ENCODE data around the gene NUMBL. TPM values are rescaled to one million over a fixed set of nuclear protein-coding genes. Genes with fewer than 3 reads are reported as not detected.
A peak's percentile ranks its signal among the peaks of the same experiment; 100 is the strongest.

NUMBL gene
- total RNA-seq, 2 experiments from 2014 or later = 4.9 to 8.9 TPM

DNA sequence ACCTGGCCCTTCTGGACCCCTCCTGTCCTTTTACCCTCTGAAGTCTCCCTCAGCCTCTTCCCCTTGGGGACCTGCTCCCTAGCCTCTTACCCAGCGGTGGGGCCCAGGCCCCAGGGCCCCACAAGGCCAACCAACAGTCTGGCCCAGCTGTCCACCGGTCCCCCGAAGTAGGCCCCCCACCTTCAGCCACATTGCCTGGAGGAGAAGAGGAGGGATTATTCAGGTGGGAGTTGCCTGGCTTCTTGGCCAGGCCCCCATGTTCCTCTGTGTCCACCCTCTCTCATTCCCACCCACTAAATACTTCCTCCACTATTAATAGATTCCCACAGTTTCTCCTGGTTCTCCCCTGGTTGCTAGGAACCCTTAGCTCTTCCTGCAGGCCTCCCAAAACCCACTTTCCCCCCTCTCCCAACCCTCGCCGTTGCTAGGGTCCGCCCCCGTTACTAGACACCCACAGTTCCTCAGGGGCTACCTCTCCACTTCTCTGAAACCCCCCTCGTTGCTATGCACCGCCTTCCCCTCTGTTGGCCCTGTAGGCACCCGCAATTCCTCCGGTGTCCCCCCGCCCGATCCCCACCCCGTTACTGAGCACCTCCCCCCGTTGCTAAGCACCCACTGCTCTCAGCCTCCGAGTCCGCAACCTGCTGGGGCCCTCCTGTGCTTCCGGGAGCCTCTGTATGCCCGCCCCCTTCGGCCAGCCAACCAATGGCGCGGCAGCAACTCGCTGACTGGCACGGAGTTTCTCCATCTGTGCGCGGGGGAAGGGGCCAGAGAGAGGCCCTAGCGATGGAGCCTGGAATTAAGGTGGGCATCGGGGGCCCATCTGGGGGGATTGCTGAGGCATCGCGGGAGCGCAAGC, 24.2 kb upstream of the NUMBL start:
- peaks cover 25% of the 10 kb centered on the region for H3K79me2 ChIP-seq (ENCODE audit: insufficient read depth, low read depth, low read length)
- CTCF ChIA-PET (ENCODE audit: unreplicated experiment) = interaction anchor here (0.5 kb wide), 1 partner anchor 16 kb away, joined by 3 read pairs; no protein-coding TSS in a partner anchor
- BruUV-seq (replicated peaks) = no TSS peak
- TF ChIP-seq EZH2phosphoT487 (IDR thresholded peaks at IDR 0.05; ENCODE audit: borderline replicate concordance, low read depth, low read length) = no peak
- TF ChIP-seq, protein P1, sequence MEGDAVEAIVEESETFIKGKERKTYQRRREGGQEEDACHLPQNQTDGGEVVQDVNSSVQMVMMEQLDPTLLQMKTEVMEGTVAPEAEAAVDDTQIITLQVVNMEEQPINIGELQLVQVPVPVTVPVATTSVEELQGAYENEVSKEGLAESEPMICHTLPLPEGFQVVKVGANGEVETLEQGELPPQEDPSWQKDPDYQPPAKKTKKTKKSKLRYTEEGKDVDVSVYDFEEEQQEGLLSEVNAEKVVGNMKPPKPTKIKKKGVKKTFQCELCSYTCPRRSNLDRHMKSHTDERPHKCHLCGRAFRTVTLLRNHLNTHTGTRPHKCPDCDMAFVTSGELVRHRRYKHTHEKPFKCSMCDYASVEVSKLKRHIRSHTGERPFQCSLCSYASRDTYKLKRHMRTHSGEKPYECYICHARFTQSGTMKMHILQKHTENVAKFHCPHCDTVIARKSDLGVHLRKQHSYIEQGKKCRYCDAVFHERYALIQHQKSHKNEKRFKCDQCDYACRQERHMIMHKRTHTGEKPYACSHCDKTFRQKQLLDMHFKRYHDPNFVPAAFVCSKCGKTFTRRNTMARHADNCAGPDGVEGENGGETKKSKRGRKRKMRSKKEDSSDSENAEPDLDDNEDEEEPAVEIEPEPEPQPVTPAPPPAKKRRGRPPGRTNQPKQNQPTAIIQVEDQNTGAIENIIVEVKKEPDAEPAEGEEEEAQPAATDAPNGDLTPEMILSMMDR (conservative IDR thresholded peaks at IDR 0.05; ENCODE audit: low read length) = no peak
- H3K4me1 ChIP-seq (ENCODE audit: insufficient read depth, low read length, poor library complexity, severe bottlenecking) = peaks cover 36% of the 10 kb centered on the region
- H4K20me1 ChIP-seq (ENCODE audit: insufficient read depth, low read length) = no peaks in the 10 kb centered on the region
- DNase-seq (ENCODE audit: low spot score) = peak; percentile 93
- H3K4me2 ChIP-seq (ENCODE audit: low read length) = peak overlapping the region; percentile 85
- POLR2A ChIA-PET = no interaction called here
- peak overlapping the region; percentile 70 for H3K4me3 ChIP-seq (ENCODE audit: low read depth, low read length, poor library complexity, severe bottlenecking)
- H2AFZ ChIP-seq (ENCODE audit: low read length) = peak overlapping the region; percentile 54; the same call in 1 of the 2 replicates
- no peaks in the 10 kb centered on the region for H3K9me3 ChIP-seq (ENCODE audit: low read length)
- peak overlapping the region; percentile 72 for H3K27ac ChIP-seq (ENCODE audit: low read depth, low read length, poor library complexity, severe bottlenecking)
- no peaks in the 10 kb centered on the region for H3K9me2 ChIP-seq (ENCODE audit: insufficient read depth, low read length)
- intact Hi-C loops (cut with micrococcal nuclease; ENCODE audit: unreplicated experiment) = loop anchor here (1.0 kb wide), 1 partner anchor 36 kb away; the partner anchor contains the start of gene ACTMAP
- H3K36me3 ChIP-seq (ENCODE audit: insufficient read depth, low read length) = peaks cover 14% of the 10 kb centered on the region; the same call in 1 of the 2 replicates

DNA sequence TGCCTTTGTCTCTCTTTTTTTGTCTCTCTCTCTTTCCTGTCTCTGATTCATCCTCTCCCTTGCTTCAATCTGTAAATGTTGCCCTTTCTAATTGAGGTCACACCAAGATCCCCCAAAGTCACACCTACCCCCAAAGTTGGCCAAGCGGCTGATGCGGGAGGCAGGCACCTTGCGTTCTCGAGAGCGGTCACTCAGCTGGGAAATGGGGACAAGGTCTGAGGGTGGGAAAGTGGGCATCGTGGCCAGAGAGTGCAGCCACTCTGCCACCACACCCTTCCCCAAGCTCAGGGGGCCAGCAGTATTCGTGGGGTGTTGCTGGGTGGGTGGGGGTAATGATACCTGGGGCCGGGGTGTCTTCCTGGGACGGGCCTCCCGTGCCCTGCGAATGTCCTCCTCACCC, 23.5 kb upstream of the NUMBL start:
- H3K27ac ChIP-seq (ENCODE audit: low read depth, low read length, poor library complexity, severe bottlenecking) = no peak overlapping the region
- no peak for TF ChIP-seq EZH2phosphoT487 (IDR thresholded peaks at IDR 0.05; ENCODE audit: borderline replicate concordance, low read depth, low read length)
- TF ChIP-seq, protein P1 (conservative IDR thresholded peaks at IDR 0.05; ENCODE audit: low read length) = no peak
- CTCF ChIA-PET (ENCODE audit: unreplicated experiment) = no interaction called here
- peak overlapping the region; percentile 85 for H3K4me2 ChIP-seq (ENCODE audit: low read length)
- H3K9me3 ChIP-seq (ENCODE audit: low read length) = no peaks in the 10 kb centered on the region
- H3K36me3 ChIP-seq (ENCODE audit: insufficient read depth, low read length) = peaks cover 21% of the 10 kb centered on the region; the same call in 1 of the 2 replicates
- no peak overlapping the region for H2AFZ ChIP-seq (ENCODE audit: low read length)
- POLR2A ChIA-PET = no interaction called here
- H3K4me3 ChIP-seq (ENCODE audit: low read depth, low read length, poor library complexity, severe bottlenecking) = peak overlapping the region; percentile 70
- no peak for DNase-seq (ENCODE audit: low spot score)
- no peaks in the 10 kb centered on the region for H3K9me2 ChIP-seq (ENCODE audit: insufficient read depth, low read length)
- H4K20me1 ChIP-seq (ENCODE audit: insufficient read depth, low read length) = no peaks in the 10 kb centered on the region
- H3K4me1 ChIP-seq (ENCODE audit: insufficient read depth, low read length, poor library complexity, severe bottlenecking) = peaks cover 29% of the 10 kb centered on the region
- intact Hi-C loops (cut with micrococcal nuclease; ENCODE audit: unreplicated experiment) = no loop called here
- peaks cover 25% of the 10 kb centered on the region for H3K79me2 ChIP-seq (ENCODE audit: insufficient read depth, low read depth, low read length)
- BruUV-seq (replicated peaks) = no TSS peak

DNA sequence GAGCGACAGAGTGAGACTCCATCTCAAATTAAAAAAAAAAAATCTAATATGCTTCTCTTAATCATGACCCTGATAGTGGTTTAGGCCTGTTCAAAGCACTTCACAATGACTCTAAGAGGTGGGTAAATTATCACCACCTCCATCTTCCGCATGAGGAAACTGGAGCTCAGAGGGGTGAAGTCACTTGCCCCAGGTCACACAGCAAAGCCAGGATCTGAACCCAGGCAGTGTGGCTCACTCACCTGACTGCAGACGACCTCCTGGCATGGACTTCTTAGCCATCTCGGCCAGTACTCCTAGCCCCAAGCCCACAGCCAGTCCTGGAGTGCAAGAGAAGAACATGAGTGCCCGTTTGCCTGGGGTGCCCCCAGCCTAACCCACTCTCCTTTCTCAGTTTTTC, 19.4 kb upstream of the NUMBL start:
- Histone ChIP-seq H3K36me3 (ENCODE audit: insufficient read depth, low read length) (peaks cover 41% of the 10 kb centered on the region), H3K4me3 (ENCODE audit: low read depth, low read length, poor library complexity, severe bottlenecking) (no peak overlapping the region), H2AFZ (ENCODE audit: low read length) (no peak overlapping the region), H3K9me2 (ENCODE audit: insufficient read depth, low read length) (no peaks in the 10 kb centered on the region), H3K4me1 (ENCODE audit: insufficient read depth, low read length, poor library complexity, severe bottlenecking) (peaks cover 9% of the 10 kb centered on the region), H3K79me2 (ENCODE audit: insufficient read depth, low read depth, low read length) (peaks cover 3% of the 10 kb centered on the region; the same call in 1 of the 2 replicates), H3K4me2 (ENCODE audit: low read length) (no peak overlapping the region), H3K27ac (ENCODE audit: low read depth, low read length, poor library complexity, severe bottlenecking) (no peak overlapping the region), H4K20me1 (ENCODE audit: insufficient read depth, low read length) (no peaks in the 10 kb centered on the region), H3K9me3 (ENCODE audit: low read length) (no peaks in the 10 kb centered on the region)
- intact Hi-C loops (cut with micrococcal nuclease; ENCODE audit: unreplicated experiment) = no loop called here
- no peak for TF ChIP-seq EZH2phosphoT487 (IDR thresholded peaks at IDR 0.05; ENCODE audit: borderline replicate concordance, low read depth, low read length)
- TF ChIP-seq, protein P1 (conservative IDR thresholded peaks at IDR 0.05; ENCODE audit: low read length) = no peak
- ChIA-PET CTCF (ENCODE audit: unreplicated experiment) (no interaction called here), POLR2A (no interaction called here)
- no peak for DNase-seq (ENCODE audit: low spot score)
- no TSS peak for BruUV-seq (replicated peaks)
